ENCODE data around the gene KCNK16. TPM values are rescaled to one million over a fixed set of nuclear protein-coding genes. Genes with fewer than 3 reads are reported as not detected.

KCNK16 gene
- not detected in 2 replicates for total RNA-seq

GRCh38 chr6:39322306-39322850 is at the start of gene KCNK16:
KCNK16 (minus strand) TSS chr6:39322702; CDS start chr6:39322540, 162 bp downstream.

DNA sequence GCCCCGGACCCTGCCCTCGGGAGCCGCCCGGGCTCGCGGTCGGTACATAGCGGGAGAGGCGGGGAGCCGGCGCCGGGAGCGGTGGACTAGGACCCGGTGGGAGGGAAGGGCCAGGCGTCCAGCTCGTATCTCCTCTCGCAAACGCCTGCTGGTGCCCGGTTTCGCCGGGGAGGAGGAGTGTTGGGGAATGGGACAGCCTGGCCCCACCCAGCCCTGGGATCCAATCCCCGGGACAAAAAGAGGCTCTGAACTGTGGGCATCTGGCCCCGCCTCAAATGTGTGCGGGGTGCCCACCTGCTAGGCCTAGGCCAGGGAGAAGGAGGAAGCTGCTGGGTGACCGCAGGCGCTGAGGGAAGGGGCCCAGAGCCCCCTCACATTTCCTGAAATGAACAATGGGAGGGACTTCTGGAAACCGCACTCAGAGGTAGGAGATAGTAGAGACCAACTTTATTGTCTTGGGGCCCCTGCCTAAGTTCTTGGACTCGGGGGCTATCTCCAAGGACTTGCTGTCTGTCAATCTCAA is 8.2 kb downstream of the KCNK16 start, which contains the start of gene KCNK17:
Gene KCNK17 (minus strand): TSS at position 147 of the 523 bp plus-strand sequence. CDS start 99 bp downstream, at position 48.

Other genes starting within 250 kb of the KCNK16 start
- 8.7 and 15.3 TPM in 2 replicates for gene SAYSD1, start 207.5 kb downstream of the KCNK16 start, total RNA-seq
- not detected in 2 replicates for gene KCNK5, start 93.2 kb downstream of the KCNK16 start, total RNA-seq
- not detected in 2 replicates for gene KCNK17, start 8.3 kb downstream of the KCNK16 start, total RNA-seq

Measured in smooth muscle cell of bladder (primary cell).